ENCODE measurements around the gene ZNF691.

DNA sequence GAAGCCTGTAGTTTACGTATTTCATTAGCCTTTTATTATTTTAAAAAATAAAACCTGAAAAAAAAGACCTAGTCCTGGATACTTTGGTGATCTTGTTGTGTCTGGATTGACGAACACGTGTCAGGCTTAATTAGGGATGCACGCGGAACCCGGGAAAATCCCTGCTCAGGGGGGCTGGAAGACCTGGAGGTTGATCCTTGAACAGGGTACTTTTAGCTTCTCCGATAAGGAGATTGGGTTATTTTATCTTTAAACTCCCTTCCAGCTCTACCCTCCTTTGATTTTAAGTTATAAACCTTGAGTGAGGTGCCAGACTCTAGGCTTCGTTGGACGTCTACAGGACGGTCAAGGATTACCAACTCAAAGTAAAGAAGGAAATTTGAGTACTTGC lies 552 bp upstream of the ZNF691 start:
- TF ChIP-seq ZNF274 (IDR thresholded peaks at IDR 0.05; ENCODE audit: low read depth, low read length) = no peak
- TF ChIP-seq YY1 (IDR thresholded peaks at IDR 0.05; ENCODE audit: insufficient read depth, insufficient read length) = no peak

Data from NT2/D1 (cell line).